Peyer's patch (tissue), 4 donors: ENCODE measurements around the gene PTEN.

Experiments
- CTCF ChIP-seq, 6 experiments: fragments of 450-650 bp in 4 of 6; fragments of 200-600 bp in 2 of 6; sonication (generic) in 1 of 6; IDR thresholded peaks; one replicate each; pipeline ENCODE4 v1.5.1; 2017 to 2019; ENCODE audit warnings: antibody characterized with exemption in 6 of 6, mild to moderate bottlenecking in 3 of 6, moderate library complexity in 1 of 6
- POLR2A ChIP-seq, 2 donors: fragments of 450-650 bp; IDR thresholded peaks; one replicate each; pipeline ENCODE4 v1.5.1; 2017; ENCODE audit warnings: antibody characterized with exemption in 2 of 2, mild to moderate bottlenecking in 2 of 2, moderate library complexity in 2 of 2

GRCh38 chr10:87844837-87845623 is 18.4 kb upstream of the PTEN start:
- TF ChIP-seq CTCF (IDR thresholded peaks at IDR 0.05) (no peak), POLR2A (IDR thresholded peaks at IDR 0.05) (no peak)
